ENCODE data around the gene AHDC1.

DNA sequence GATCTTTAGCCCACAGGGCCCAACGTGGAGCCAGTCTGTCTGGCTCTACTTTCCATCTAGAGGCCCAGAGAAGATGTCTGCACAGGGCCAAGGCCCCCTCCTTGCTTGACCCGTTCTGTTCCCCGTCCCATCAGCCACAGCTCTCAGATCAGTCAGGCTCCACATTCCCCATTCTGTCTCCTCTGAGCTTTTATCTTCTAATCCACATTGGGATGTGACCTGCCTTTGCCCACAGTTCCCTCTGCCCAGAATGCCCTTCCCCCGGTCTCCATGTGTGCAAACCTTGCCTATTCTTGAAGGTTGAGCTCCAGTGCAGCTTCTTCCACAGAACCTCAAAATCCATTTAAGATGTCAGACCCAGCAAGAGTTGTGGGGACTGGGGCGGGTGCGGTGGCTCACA, 60.7 kb downstream of the AHDC1 start:
- TF ChIP-seq, protein P1, sequence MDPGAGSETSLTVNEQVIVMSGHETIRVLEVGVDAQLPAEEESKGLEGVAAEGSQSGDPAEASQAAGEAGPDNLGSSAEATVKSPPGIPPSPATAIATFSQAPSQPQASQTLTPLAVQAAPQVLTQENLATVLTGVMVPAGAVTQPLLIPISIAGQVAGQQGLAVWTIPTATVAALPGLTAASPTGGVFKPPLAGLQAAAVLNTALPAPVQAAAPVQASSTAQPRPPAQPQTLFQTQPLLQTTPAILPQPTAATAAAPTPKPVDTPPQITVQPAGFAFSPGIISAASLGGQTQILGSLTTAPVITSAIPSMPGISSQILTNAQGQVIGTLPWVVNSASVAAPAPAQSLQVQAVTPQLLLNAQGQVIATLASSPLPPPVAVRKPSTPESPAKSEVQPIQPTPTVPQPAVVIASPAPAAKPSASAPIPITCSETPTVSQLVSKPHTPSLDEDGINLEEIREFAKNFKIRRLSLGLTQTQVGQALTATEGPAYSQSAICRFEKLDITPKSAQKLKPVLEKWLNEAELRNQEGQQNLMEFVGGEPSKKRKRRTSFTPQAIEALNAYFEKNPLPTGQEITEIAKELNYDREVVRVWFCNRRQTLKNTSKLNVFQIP (CRISPR knock-in tag; IDR thresholded peaks at IDR 0.05; ENCODE audit: borderline replicate concordance, low read depth) = no peak
- TF ChIP-seq, protein P2, sequence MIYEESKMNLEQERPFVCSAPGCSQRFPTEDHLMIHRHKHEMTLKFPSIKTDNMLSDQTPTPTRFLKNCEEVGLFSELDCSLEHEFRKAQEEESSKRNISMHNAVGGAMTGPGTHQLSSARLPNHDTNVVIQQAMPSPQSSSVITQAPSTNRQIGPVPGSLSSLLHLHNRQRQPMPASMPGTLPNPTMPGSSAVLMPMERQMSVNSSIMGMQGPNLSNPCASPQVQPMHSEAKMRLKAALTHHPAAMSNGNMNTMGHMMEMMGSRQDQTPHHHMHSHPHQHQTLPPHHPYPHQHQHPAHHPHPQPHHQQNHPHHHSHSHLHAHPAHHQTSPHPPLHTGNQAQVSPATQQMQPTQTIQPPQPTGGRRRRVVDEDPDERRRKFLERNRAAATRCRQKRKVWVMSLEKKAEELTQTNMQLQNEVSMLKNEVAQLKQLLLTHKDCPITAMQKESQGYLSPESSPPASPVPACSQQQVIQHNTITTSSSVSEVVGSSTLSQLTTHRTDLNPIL (CRISPR knock-in tag; IDR thresholded peaks at IDR 0.05; ENCODE audit: low read depth) = no peak
- TF ChIP-seq OSR1 (CRISPR knock-in tag; IDR thresholded peaks at IDR 0.05) = no peak
- no peak for TF ChIP-seq RARB (CRISPR knock-in tag; IDR thresholded peaks at IDR 0.05)
- TF ChIP-seq, protein P3, sequence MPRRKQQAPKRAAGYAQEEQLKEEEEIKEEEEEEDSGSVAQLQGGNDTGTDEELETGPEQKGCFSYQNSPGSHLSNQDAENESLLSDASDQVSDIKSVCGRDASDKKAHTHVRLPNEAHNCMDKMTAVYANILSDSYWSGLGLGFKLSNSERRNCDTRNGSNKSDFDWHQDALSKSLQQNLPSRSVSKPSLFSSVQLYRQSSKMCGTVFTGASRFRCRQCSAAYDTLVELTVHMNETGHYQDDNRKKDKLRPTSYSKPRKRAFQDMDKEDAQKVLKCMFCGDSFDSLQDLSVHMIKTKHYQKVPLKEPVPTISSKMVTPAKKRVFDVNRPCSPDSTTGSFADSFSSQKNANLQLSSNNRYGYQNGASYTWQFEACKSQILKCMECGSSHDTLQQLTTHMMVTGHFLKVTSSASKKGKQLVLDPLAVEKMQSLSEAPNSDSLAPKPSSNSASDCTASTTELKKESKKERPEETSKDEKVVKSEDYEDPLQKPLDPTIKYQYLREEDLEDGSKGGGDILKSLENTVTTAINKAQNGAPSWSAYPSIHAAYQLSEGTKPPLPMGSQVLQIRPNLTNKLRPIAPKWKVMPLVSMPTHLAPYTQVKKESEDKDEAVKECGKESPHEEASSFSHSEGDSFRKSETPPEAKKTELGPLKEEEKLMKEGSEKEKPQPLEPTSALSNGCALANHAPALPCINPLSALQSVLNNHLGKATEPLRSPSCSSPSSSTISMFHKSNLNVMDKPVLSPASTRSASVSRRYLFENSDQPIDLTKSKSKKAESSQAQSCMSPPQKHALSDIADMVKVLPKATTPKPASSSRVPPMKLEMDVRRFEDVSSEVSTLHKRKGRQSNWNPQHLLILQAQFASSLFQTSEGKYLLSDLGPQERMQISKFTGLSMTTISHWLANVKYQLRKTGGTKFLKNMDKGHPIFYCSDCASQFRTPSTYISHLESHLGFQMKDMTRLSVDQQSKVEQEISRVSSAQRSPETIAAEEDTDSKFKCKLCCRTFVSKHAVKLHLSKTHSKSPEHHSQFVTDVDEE (CRISPR knock-in tag; IDR thresholded peaks at IDR 0.05) = no peak
- no peak for TF ChIP-seq ZFP30 (CRISPR knock-in tag; IDR thresholded peaks at IDR 0.05)
- TF ChIP-seq ZNF70 (CRISPR knock-in tag; IDR thresholded peaks at IDR 0.05) = no peak
- TF ChIP-seq, protein P4, sequence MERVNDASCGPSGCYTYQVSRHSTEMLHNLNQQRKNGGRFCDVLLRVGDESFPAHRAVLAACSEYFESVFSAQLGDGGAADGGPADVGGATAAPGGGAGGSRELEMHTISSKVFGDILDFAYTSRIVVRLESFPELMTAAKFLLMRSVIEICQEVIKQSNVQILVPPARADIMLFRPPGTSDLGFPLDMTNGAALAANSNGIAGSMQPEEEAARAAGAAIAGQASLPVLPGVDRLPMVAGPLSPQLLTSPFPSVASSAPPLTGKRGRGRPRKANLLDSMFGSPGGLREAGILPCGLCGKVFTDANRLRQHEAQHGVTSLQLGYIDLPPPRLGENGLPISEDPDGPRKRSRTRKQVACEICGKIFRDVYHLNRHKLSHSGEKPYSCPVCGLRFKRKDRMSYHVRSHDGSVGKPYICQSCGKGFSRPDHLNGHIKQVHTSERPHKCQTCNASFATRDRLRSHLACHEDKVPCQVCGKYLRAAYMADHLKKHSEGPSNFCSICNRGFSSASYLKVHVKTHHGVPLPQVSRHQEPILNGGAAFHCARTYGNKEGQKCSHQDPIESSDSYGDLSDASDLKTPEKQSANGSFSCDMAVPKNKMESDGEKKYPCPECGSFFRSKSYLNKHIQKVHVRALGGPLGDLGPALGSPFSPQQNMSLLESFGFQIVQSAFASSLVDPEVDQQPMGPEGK (CRISPR knock-in tag; IDR thresholded peaks at IDR 0.05; ENCODE audit: borderline replicate concordance) = no peak
- no peak for TF ChIP-seq ZFP3 (CRISPR knock-in tag; IDR thresholded peaks at IDR 0.05)
- no peak for TF ChIP-seq TCF4 (CRISPR knock-in tag; IDR thresholded peaks at IDR 0.05; ENCODE audit: borderline replicate concordance)
- TF ChIP-seq ESRRG (CRISPR knock-in tag; IDR thresholded peaks at IDR 0.05) = no peak
- no peak for TF ChIP-seq CSDC2 (CRISPR knock-in tag; IDR thresholded peaks at IDR 0.05)

All from SK-N-SH treated with all-trans-retinoic acid at 6 μM for 48 hours (cell line).